SK-N-SH treated with all-trans-retinoic acid at 6 μM for 48 hours (cell line): ENCODE data around the gene TYK2.
"Not testable (repeated sequence)": the region's sequence is repeated elsewhere in the genome, so short reads cannot be mapped to it uniquely, and the experiment has no call there.

Source experiments
- ATAC-seq: fragments of 200-7000 bp; cut with Tn5 transposase; 3 replicates; pipeline ENCODE4 v1.9.1; 2020; ENCODE audit warnings: mild to moderate bottlenecking, moderate library complexity
- BACH2 ChIP-seq: fragments of 250-450 bp; sonication (Bioruptor Pico); IDR thresholded peaks from 2 replicates; pipeline ENCODE4 v1.9.0; 2021; ENCODE audit warnings: mild to moderate bottlenecking, borderline replicate concordance
- CREB5 ChIP-seq: fragments of 250-450 bp; sonication (Bioruptor Pico); IDR thresholded peaks from 2 replicates; pipeline ENCODE4 v1.5.1; 2020; ENCODE audit warnings: low read depth, mild to moderate bottlenecking, moderate library complexity
- CSRNP3 ChIP-seq: fragments of 250-450 bp; sonication (Bioruptor Pico); IDR thresholded peaks from 2 replicates; pipeline ENCODE4 v1.5.1; 2021; ENCODE audit warnings: mild to moderate bottlenecking, moderate library complexity
- ESRRG ChIP-seq: fragments of 250-450 bp; sonication (Bioruptor Pico); IDR thresholded peaks from 2 replicates; pipeline ENCODE4 v1.6.1; 2021; ENCODE audit warnings: mild to moderate bottlenecking
- GLIS3 ChIP-seq: fragments of 250-450 bp; sonication (Bioruptor Pico); IDR thresholded peaks from 2 replicates; pipeline ENCODE4 v1.5.0; 2020; ENCODE audit warnings: mild to moderate bottlenecking, moderate library complexity
- OSR1 ChIP-seq: fragments of 250-450 bp; sonication (Bioruptor Pico); IDR thresholded peaks from 2 replicates; pipeline ENCODE4 v1.8.0; 2022; ENCODE audit warnings: moderate library complexity, mild to moderate bottlenecking, inconsistent platforms
- RARB ChIP-seq: fragments of 250-450 bp; sonication (Bioruptor Pico); IDR thresholded peaks from 2 replicates; pipeline ENCODE4 v1.8.0; 2021; ENCODE audit warnings: mild to moderate bottlenecking, moderate library complexity
- SNAI2 ChIP-seq: fragments of 250-450 bp; sonication (Bioruptor Pico); IDR thresholded peaks from 2 replicates; pipeline ENCODE4 v1.5.0; 2020; ENCODE audit warnings: mild to moderate bottlenecking, moderate library complexity
- TCF4 ChIP-seq: fragments of 250-450 bp; sonication (Bioruptor Pico); IDR thresholded peaks from 2 replicates; pipeline ENCODE4 v1.8.0; 2021; ENCODE audit warnings: mild to moderate bottlenecking, moderate library complexity, borderline replicate concordance
- TOX ChIP-seq: fragments of 250-450 bp; sonication (Bioruptor Pico); IDR thresholded peaks from 2 replicates; pipeline ENCODE4 v1.8.0; 2021; ENCODE audit warnings: mild to moderate bottlenecking, moderate library complexity, borderline replicate concordance
- ZC3H10 ChIP-seq: fragments of 250-450 bp; sonication (Bioruptor Pico); IDR thresholded peaks from 2 replicates; pipeline ENCODE4 v1.5.1; 2021; ENCODE audit warnings: mild to moderate bottlenecking, moderate library complexity
- ZFP3 ChIP-seq: fragments of 250-450 bp; sonication (Bioruptor Pico); IDR thresholded peaks from 2 replicates; pipeline ENCODE4 v1.5.0; 2020; ENCODE audit warnings: mild to moderate bottlenecking, moderate library complexity
- TF ChIP-seq, protein P1 (sequence below): fragments of 250-450 bp; sonication (Bioruptor Pico); IDR thresholded peaks from 2 replicates; pipeline ENCODE4 v1.8.0; 2021; ENCODE audit warnings: low read depth, mild to moderate bottlenecking, moderate library complexity, borderline replicate concordance
- TF ChIP-seq, protein P2 (sequence below): fragments of 250-450 bp; sonication (Bioruptor Pico); IDR thresholded peaks from 2 replicates; pipeline ENCODE4 v1.5.0; 2020; ENCODE audit warnings: mild to moderate bottlenecking, moderate library complexity

Gene TYK2

GRCh38 chr19:10378124-10378523 lies 2.2 kb downstream of the TYK2 start (continued):
- TF ChIP-seq CSRNP3 (CRISPR knock-in tag) (no peak), ZFP3 (no peak), ESRRG (CRISPR knock-in tag) (no peak), OSR1 (no peak), ZC3H10 (CRISPR knock-in tag) (no peak)
- TF ChIP-seq, protein P1, sequence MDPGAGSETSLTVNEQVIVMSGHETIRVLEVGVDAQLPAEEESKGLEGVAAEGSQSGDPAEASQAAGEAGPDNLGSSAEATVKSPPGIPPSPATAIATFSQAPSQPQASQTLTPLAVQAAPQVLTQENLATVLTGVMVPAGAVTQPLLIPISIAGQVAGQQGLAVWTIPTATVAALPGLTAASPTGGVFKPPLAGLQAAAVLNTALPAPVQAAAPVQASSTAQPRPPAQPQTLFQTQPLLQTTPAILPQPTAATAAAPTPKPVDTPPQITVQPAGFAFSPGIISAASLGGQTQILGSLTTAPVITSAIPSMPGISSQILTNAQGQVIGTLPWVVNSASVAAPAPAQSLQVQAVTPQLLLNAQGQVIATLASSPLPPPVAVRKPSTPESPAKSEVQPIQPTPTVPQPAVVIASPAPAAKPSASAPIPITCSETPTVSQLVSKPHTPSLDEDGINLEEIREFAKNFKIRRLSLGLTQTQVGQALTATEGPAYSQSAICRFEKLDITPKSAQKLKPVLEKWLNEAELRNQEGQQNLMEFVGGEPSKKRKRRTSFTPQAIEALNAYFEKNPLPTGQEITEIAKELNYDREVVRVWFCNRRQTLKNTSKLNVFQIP = no peak

- not testable (repeated sequence) for ATAC-seq
These were observed 3.2 kb downstream of the TYK2 start for GRCh38 chr19:10377140-10377640.

DNA sequence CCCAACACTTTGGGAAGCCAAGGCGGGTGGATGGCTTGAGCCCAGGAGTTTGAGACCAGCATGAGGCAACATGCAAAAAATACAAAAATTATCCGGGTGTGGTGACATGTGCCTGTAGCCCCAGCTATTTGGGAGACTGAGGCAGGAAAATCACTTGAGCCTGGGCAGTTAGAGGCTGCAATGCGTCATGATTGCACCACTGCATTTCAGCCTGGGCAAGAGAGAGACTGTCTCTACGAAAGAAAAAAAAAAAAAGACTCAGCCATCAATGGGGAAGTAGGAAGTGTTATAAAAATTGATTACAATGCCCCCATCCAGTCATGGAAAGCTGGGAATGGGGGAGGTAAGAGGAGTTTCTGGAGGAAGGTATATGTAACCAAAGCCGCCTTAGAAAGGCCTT lies 5.4 kb downstream of the TYK2 start:
- no peak for TF ChIP-seq BACH2 (CRISPR knock-in tag)
- TF ChIP-seq CSRNP3 (CRISPR knock-in tag) = no peak
- TF ChIP-seq, protein P2, sequence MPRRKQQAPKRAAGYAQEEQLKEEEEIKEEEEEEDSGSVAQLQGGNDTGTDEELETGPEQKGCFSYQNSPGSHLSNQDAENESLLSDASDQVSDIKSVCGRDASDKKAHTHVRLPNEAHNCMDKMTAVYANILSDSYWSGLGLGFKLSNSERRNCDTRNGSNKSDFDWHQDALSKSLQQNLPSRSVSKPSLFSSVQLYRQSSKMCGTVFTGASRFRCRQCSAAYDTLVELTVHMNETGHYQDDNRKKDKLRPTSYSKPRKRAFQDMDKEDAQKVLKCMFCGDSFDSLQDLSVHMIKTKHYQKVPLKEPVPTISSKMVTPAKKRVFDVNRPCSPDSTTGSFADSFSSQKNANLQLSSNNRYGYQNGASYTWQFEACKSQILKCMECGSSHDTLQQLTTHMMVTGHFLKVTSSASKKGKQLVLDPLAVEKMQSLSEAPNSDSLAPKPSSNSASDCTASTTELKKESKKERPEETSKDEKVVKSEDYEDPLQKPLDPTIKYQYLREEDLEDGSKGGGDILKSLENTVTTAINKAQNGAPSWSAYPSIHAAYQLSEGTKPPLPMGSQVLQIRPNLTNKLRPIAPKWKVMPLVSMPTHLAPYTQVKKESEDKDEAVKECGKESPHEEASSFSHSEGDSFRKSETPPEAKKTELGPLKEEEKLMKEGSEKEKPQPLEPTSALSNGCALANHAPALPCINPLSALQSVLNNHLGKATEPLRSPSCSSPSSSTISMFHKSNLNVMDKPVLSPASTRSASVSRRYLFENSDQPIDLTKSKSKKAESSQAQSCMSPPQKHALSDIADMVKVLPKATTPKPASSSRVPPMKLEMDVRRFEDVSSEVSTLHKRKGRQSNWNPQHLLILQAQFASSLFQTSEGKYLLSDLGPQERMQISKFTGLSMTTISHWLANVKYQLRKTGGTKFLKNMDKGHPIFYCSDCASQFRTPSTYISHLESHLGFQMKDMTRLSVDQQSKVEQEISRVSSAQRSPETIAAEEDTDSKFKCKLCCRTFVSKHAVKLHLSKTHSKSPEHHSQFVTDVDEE (CRISPR knock-in tag) = no peak
- no peak for TF ChIP-seq SNAI2 (CRISPR knock-in tag)
- ATAC-seq = no peak

DNA sequence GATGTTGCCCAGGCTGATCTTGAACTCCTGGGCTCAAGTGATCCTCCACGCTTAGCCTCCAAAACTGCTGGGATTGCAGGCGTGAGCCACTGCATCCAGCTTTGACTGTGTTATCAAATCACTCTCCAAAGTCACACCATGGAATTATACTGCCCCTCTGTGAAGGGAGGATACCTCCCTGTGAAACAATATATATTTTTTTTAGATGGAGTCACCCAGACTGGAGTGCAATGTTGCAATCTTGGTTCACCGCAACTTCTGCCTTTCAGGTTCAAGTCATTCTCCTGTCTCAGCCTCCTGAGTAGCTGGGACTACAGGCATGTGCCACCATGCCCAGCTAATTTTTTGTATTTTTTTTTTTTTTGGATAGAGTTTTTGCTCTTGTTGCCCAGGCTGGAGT lies 7.7 kb downstream of the TYK2 start:
- TF ChIP-seq SNAI2 (CRISPR knock-in tag) (no peak), GLIS3 (CRISPR knock-in tag) (no peak), RARB (CRISPR knock-in tag) (no peak), TOX (CRISPR knock-in tag) (no peak), ESRRG (CRISPR knock-in tag) (no peak), CREB5 (CRISPR knock-in tag) (no peak), TCF4 (no peak), ZC3H10 (CRISPR knock-in tag) (no peak)
- TF ChIP-seq, protein P2 (CRISPR knock-in tag) = no peak
- ATAC-seq = no peak
